Nephron progenitor cell (in vitro differentiated cells): ENCODE results near the gene ADGRB2.

Experiments used
- DNase-seq: peaks from one replicate; pipeline ENCODE4 v3.0.0; 2021
- H3K27ac Mint-ChIP-seq: 2 replicates; pipeline ENCODE4 v1.8.0; 2021; ENCODE audit warnings: mild to moderate bottlenecking, moderate library complexity, mixed read lengths
- H3K27me3 Mint-ChIP-seq: 2 replicates; pipeline ENCODE4 v1.8.0; 2021; ENCODE audit warnings: mild to moderate bottlenecking, low read depth, mixed read lengths; ENCODE audit not compliant: poor library complexity
- H3K36me3 Mint-ChIP-seq: 2 replicates; pipeline ENCODE4 v1.8.0; 2021; ENCODE audit warnings: low read depth, mixed read lengths
- H3K4me1 Mint-ChIP-seq: 2 replicates; pipeline ENCODE4 v1.8.0; 2021; ENCODE audit warnings: mixed read lengths
- H3K4me3 Mint-ChIP-seq: 2 replicates; pipeline ENCODE4 v1.8.0; 2021; ENCODE audit warnings: mild to moderate bottlenecking, moderate library complexity, mixed read lengths
- H3K9me3 Mint-ChIP-seq: 2 replicates; pipeline ENCODE4 v1.8.0; 2021; ENCODE audit warnings: mild to moderate bottlenecking, moderate library complexity, mixed read lengths
- TF ChIP-seq, protein P1 (sequence below): fragments of 200-600 bp; sonication (generic); IDR thresholded peaks from 2 replicates; pipeline ENCODE4 v1.5.0; 2021; ENCODE audit warnings: antibody characterized with exemption

ADGRB2 gene

DNA sequence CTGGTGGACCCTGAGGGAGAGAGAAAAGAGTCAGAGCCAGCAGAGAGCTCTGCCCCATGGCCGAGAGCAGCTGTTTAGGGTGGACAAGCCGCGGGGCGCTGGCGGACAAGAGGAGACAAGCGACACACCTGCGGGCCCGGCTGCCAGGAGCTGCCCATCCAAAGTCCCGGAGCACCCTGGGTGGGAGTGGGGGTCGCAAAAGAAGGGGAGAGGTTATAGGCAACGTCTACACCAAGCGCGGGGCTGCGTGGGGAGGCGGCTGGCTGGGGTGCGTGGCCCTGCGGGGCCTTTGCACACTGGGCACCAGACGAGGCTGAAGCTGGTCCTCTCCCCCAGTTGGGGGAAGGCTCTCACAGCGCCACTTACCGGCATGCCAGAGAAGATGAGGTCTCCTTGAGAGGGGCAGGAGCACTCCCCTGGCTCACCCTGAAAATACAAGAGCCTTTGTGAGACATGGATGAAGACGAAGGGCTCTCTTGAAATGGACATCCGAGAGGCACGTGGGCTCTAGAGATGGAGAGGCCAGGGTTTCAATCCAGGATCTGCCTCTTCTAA lies 84.4 kb downstream of the ADGRB2 start:
- no peaks in the 10 kb centered on the region for H3K9me3 Mint-ChIP-seq

DNA sequence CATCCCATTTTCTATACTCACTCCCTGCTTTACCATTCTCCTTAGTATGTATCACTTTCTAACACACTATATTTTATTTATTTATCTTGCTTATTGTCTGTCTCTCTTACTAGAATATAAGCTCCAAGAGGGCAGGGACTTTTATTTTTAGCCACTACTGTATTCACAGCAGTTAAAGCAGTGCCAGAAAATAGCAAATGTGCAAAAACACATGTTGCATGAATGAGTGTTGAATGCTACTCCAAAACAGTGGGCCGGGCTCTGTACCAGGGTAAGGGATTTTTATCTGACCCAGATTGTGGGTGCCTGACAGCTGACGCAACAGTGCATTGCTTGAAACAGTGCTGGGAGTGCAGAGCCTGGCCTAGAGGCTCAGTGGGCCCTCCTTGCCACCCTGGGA lies 85.0 kb downstream of the ADGRB2 start:
- Mint-ChIP-seq H3K4me1 (peaks cover 16% of the 10 kb centered on the region), H3K36me3 (no peaks in the 10 kb centered on the region), H3K27ac (no peak overlapping the region), H3K9me3 (no peaks in the 10 kb centered on the region), H3K4me3 (no peak overlapping the region), H3K27me3 (peaks cover 6% of the 10 kb centered on the region)
- TF ChIP-seq, protein P1, sequence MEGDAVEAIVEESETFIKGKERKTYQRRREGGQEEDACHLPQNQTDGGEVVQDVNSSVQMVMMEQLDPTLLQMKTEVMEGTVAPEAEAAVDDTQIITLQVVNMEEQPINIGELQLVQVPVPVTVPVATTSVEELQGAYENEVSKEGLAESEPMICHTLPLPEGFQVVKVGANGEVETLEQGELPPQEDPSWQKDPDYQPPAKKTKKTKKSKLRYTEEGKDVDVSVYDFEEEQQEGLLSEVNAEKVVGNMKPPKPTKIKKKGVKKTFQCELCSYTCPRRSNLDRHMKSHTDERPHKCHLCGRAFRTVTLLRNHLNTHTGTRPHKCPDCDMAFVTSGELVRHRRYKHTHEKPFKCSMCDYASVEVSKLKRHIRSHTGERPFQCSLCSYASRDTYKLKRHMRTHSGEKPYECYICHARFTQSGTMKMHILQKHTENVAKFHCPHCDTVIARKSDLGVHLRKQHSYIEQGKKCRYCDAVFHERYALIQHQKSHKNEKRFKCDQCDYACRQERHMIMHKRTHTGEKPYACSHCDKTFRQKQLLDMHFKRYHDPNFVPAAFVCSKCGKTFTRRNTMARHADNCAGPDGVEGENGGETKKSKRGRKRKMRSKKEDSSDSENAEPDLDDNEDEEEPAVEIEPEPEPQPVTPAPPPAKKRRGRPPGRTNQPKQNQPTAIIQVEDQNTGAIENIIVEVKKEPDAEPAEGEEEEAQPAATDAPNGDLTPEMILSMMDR: no peak
- no peak for DNase-seq

More for the DNA sequence above, 84.4 kb downstream of the ADGRB2 start:
- H3K4me3 Mint-ChIP-seq: no peak overlapping the region
- no peaks in the 10 kb centered on the region for H3K36me3 Mint-ChIP-seq
- H3K27me3 Mint-ChIP-seq: peaks cover 6% of the 10 kb centered on the region
- no peak for DNase-seq
- H3K27ac Mint-ChIP-seq: no peak overlapping the region
- TF ChIP-seq, protein P1: no peak
- peaks cover 16% of the 10 kb centered on the region for H3K4me1 Mint-ChIP-seq

DNA sequence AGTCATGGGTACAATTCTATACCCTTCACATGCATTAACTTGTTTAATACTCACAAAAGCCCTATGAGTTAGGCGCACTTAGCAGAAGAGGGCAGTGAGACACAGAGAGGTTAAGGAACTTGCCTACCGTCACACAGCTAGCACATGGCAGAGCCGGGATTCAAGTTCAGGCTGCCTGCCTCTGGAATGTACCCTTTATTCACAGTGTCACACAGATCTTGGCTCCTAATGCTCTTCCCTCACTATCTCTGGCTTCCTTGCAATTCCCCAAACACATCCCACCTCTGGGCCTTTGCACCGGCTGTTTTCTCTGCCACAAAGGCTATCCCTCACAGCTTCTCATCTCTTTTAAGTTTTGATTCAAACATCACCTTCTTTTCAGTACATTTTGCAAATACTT lies 85.5 kb downstream of the ADGRB2 start:
- Mint-ChIP-seq H3K36me3 (no peaks in the 10 kb centered on the region), H3K4me3 (no peak overlapping the region), H3K9me3 (no peaks in the 10 kb centered on the region), H3K27me3 (peaks cover 6% of the 10 kb centered on the region), H3K4me1 (peaks cover 16% of the 10 kb centered on the region), H3K27ac (no peak overlapping the region)
- TF ChIP-seq, protein P1: no peak
- no peak for DNase-seq

DNA sequence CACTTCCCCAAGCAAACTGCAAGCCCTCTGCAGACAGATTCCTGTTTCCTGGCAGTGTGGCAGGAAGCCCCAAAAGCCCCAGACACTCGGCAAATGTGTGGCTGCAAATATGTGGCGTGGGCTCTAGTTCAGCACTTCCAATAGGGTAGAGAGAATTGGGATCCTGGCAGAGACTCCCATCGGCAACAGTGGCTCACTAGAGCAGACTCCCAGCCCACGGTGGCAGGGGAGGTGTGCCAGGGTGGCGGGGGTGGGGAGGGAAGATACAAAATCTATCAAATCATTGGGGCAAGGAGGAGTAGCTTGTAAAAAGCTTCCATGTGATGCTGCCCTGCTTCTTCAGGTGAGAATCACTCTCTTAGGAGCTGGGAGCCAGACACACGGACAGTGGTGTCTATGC lies 86.2 kb downstream of the ADGRB2 start:
- Mint-ChIP-seq H3K36me3 (no peaks in the 10 kb centered on the region), H3K9me3 (no peaks in the 10 kb centered on the region), H3K4me1 (peaks cover 16% of the 10 kb centered on the region), H3K27ac (no peak overlapping the region), H3K4me3 (no peak overlapping the region), H3K27me3 (peaks cover 6% of the 10 kb centered on the region)
- TF ChIP-seq, protein P1: no peak
- no peak for DNase-seq

DNA sequence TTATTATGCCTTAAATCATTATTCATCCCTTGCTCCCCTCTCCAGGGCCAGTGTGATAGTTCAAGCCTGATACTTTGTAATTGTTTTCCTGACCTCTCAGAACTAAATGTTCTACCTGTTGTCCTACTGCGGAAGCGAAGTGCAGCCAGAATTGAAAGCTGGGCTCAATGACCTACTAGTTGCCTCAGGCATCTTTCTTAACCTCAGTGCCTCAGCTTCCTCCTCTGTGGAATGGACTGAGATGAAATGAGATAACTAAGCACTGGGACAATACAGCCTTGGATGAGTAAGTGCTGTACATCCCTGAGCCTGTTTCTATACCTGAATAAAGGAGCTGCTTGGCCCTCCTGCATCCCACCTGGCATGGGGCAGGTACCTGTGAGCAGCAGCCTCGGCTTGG lies 86.7 kb downstream of the ADGRB2 start:
- Mint-ChIP-seq H3K9me3 (no peaks in the 10 kb centered on the region), H3K27ac (no peak overlapping the region), H3K4me1 (peaks cover 16% of the 10 kb centered on the region), H3K4me3 (no peak overlapping the region), H3K36me3 (no peaks in the 10 kb centered on the region), H3K27me3 (peaks cover 6% of the 10 kb centered on the region)
- DNase-seq: no peak
- TF ChIP-seq, protein P1: no peak
